Kidney (tissue), 14 donors: ENCODE data around the gene NLRP12. TPM values are rescaled to one million over a fixed set of nuclear protein-coding genes. Genes with fewer than 3 reads are reported as not detected.

Experiments
- DNase-seq, 5 donors: peaks; one replicate each; pipeline ENCODE4 v3.0.0-alpha.2; 2013 to 2020
- FAIRE-seq: peaks from 2 replicates; lab custom pipeline; 2012; peaks lifted over from hg19 to GRCh38; lab: Jason Lieb, UNC
- H3K27ac ChIP-seq, 2 donors: one replicate each; pipeline ENCODE4 v1.7.0; 2013; ENCODE audit warnings: low read depth in 2 of 2, low read length in 2 of 2, inconsistent platforms in 1 of 2
- H3K27me3 ChIP-seq: one replicate; pipeline ENCODE4 v1.7.1; 2013; ENCODE audit warnings: low read length, inconsistent platforms; ENCODE audit not compliant: control insufficient read depth, insufficient read depth
- H3K36me3 ChIP-seq, 3 donors: one replicate each; pipeline versions ENCODE4 v1.7.0 to v1.7.1; 2013; ENCODE audit warnings: low read length in 3 of 3, control low read depth in 1 of 3, inconsistent platforms in 1 of 3; ENCODE audit not compliant: insufficient read depth in 3 of 3, control insufficient read depth in 2 of 3
- H3K4me1 ChIP-seq, 3 donors: one replicate each; pipeline versions ENCODE4 v1.7.0 to v1.7.1; 2013; ENCODE audit warnings: low read length in 3 of 3, inconsistent platforms in 1 of 3, low read depth in 1 of 3; ENCODE audit not compliant: control insufficient read depth in 2 of 3, insufficient read depth in 2 of 3
- H3K4me3 ChIP-seq, 3 donors: one replicate each; pipeline versions ENCODE4 v1.7.0 to v1.8.1; 2013; ENCODE audit warnings: low read length in 3 of 3, control low read depth in 1 of 3, inconsistent platforms in 1 of 3
- H3K9ac ChIP-seq, 3 donors: one replicate each; pipeline versions ENCODE4 v1.7.0 to v1.7.1; 2013; ENCODE audit warnings: low read length in 3 of 3, control low read depth in 1 of 3, inconsistent platforms in 1 of 3
- H3K9me3 ChIP-seq, 3 donors: one replicate each; pipeline versions ENCODE4 v1.7.0 to v1.7.1; 2013; ENCODE audit warnings: low read length in 3 of 3, control low read depth in 1 of 3, inconsistent platforms in 1 of 3; ENCODE audit not compliant: control insufficient read depth in 2 of 3, insufficient read depth in 1 of 3
- intact Hi-C: fragments of 100-400 bp; cut with DNase I; formaldehyde crosslinking; loops from one replicate; pipeline ENCODE4 v1.11.1; 2022
- polyA plus RNA-seq: library from polyadenylated mRNA; stranded (reverse); fragments of 350-450 nt; fragmentation: Illumina TruSeq; extraction: RNeasy Lipid Tissue Mini Kit (QIAGEN cat#74804); gene quantifications from one replicate; pipeline ENCODE4 v1.2.3, GENCODE V29; 2014; ENCODE audit warnings: low read depth, low replicate concordance; ENCODE audit not compliant: insufficient read depth
- total RNA-seq: library from RNA; stranded (reverse); fragmentation: NEBNext Ultra II Directional; extraction: Animal tissue kit (Norgen Biotek cat#: 25700); gene quantifications from one replicate; pipeline ENCODE4 v1.2.1, GENCODE V29; 2021
- TF ChIP-seq, protein P1 (sequence below): IDR thresholded peaks from 3 replicates; pipeline ENCODE4 v1.5.1; 2012; ENCODE audit warnings: mild to moderate bottlenecking, moderate library complexity, borderline replicate concordance; ENCODE audit not compliant: insufficient read depth; ENCODE audit errors: extremely low read depth
- donor health status: control.
- donor health status: control.
- donor health status: control.
- donor health status: control.
- donor health status: control.
- donor health status: DM: yes; HTN: yes; CAD: no.
- donor health status: Normal renal cell carcinoma (clear cell type).

Gene NLRP12
- total and polyA plus RNA-seq, 2 donors from 2014 or later: 1.1 TPM; not detected in 1

GRCh38 chr19:53810187-53810546 lies 13.9 kb downstream of the NLRP12 start:
- DNase-seq (no peak), FAIRE-seq (no peak)
- no peak overlapping the region for H3K27ac ChIP-seq
- no peaks in the 10 kb centered on the region for H3K36me3 ChIP-seq
- H3K9ac ChIP-seq: no peak overlapping the region
- no peaks in the 10 kb centered on the region for H3K4me1 ChIP-seq
- no peak overlapping the region for H3K4me3 ChIP-seq
- no peaks in the 10 kb centered on the region for H3K9me3 ChIP-seq
- intact Hi-C loops: no loop called here
- TF ChIP-seq, protein P1, sequence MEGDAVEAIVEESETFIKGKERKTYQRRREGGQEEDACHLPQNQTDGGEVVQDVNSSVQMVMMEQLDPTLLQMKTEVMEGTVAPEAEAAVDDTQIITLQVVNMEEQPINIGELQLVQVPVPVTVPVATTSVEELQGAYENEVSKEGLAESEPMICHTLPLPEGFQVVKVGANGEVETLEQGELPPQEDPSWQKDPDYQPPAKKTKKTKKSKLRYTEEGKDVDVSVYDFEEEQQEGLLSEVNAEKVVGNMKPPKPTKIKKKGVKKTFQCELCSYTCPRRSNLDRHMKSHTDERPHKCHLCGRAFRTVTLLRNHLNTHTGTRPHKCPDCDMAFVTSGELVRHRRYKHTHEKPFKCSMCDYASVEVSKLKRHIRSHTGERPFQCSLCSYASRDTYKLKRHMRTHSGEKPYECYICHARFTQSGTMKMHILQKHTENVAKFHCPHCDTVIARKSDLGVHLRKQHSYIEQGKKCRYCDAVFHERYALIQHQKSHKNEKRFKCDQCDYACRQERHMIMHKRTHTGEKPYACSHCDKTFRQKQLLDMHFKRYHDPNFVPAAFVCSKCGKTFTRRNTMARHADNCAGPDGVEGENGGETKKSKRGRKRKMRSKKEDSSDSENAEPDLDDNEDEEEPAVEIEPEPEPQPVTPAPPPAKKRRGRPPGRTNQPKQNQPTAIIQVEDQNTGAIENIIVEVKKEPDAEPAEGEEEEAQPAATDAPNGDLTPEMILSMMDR: no peak
- H3K27me3 ChIP-seq: no peaks in the 10 kb centered on the region

GRCh38 chr19:53809518-53810186 lies 14.5 kb downstream of the NLRP12 start:
- H3K4me1 ChIP-seq: no peaks in the 10 kb centered on the region
- no peak overlapping the region for H3K4me3 ChIP-seq
- H3K36me3 ChIP-seq: no peaks in the 10 kb centered on the region
- no peak overlapping the region for H3K9ac ChIP-seq
- intact Hi-C loops: no loop called here
- H3K27ac ChIP-seq: no peak overlapping the region
- H3K9me3 ChIP-seq: no peaks in the 10 kb centered on the region
- DNase-seq (no peak), FAIRE-seq (no peak)
- TF ChIP-seq, protein P1: no peak
- no peaks in the 10 kb centered on the region for H3K27me3 ChIP-seq

- intact Hi-C loops: no loop called here
- no peak overlapping the region for H3K9ac ChIP-seq
- no peak overlapping the region for H3K27ac ChIP-seq
- DNase-seq (peak in 2 of 5 donors; percentile 47 to 58), FAIRE-seq (no peak)
- no peaks in the 10 kb centered on the region for H3K36me3 ChIP-seq
- H3K4me1 ChIP-seq: no peaks in the 10 kb centered on the region
- H3K9me3 ChIP-seq: no peaks in the 10 kb centered on the region
- TF ChIP-seq, protein P1: no peak
- no peaks in the 10 kb centered on the region for H3K27me3 ChIP-seq
- no peak overlapping the region for H3K4me3 ChIP-seq
Observed at GRCh38 chr19:53808710-53809125, 15.4 kb downstream of the NLRP12 start.

GRCh38 chr19:53801257-53801656 lies 22.9 kb downstream of the NLRP12 start:
- H3K4me1 ChIP-seq: no peaks in the 10 kb centered on the region
- intact Hi-C loops: no loop called here
- no peak overlapping the region for H3K9ac ChIP-seq
- H3K27me3 ChIP-seq: no peaks in the 10 kb centered on the region
- TF ChIP-seq, protein P1: no peak
- no peaks in the 10 kb centered on the region for H3K36me3 ChIP-seq
- H3K9me3 ChIP-seq: no peaks in the 10 kb centered on the region
- H3K27ac ChIP-seq: no peak overlapping the region
- DNase-seq (no peak), FAIRE-seq (no peak)
- H3K4me3 ChIP-seq: no peak overlapping the region
